Gastrocnemius medialis (tissue), 4 donors: ENCODE data around the gene C2orf92. TPM values are rescaled to one million over a fixed set of nuclear protein-coding genes. Genes with fewer than 3 reads are reported as not detected.
"Not testable (repeated sequence)": the region's sequence is repeated elsewhere in the genome, so short reads cannot be mapped to it uniquely, and the experiment has no call there.

ENCODE experiments used
- ATAC-seq, 2 donors: fragments of 150-250 bp; one replicate each; pipeline ENCODE4 v1.9.1; 2016
- DNase-seq, 2 donors: peaks; one replicate each; pipeline ENCODE4 v3.0.0-alpha.2; 2019
- H3K27ac ChIP-seq, 4 donors: fragments of 200-600 bp; sonication (generic); 1 replicate in 1 of 4; 2 replicates in 3 of 4; pipeline ENCODE4 v1.5.1; 2016 to 2018; ENCODE audit warnings: mild to moderate bottlenecking in 2 of 4, moderate library complexity in 1 of 4
- H3K27me3 ChIP-seq, 3 donors: fragments of 200-600 bp; sonication (generic) in 2 of 3; 1 replicate in 1 of 3; 2 replicates in 2 of 3; pipeline versions ENCODE4 v1.5.1 to v1.6.0; 2016 to 2019; ENCODE audit warnings: mild to moderate bottlenecking in 1 of 3, moderate library complexity in 1 of 3
- H3K36me3 ChIP-seq, 2 donors: fragments of 200-600 bp; sonication (generic) in 1 of 2; one replicate each; pipeline ENCODE4 v1.5.1; 2017 to 2018
- H3K4me1 ChIP-seq, 2 donors: fragments of 200-600 bp; sonication (generic) in 1 of 2; one replicate each; pipeline ENCODE4 v1.5.1; 2016 to 2017; ENCODE audit warnings: mild to moderate bottlenecking in 2 of 2
- H3K4me3 ChIP-seq, 4 donors: fragments of 200-600 bp; sonication (generic) in 3 of 4; 1 replicate in 1 of 4; 2 replicates in 3 of 4; pipeline ENCODE4 v1.5.1; 2016 to 2019; ENCODE audit warnings: mild to moderate bottlenecking in 2 of 4
- H3K9me3 ChIP-seq, 3 donors: fragments of 200-600 bp; sonication (generic) in 2 of 3; 1 replicate in 1 of 3; 2 replicates in 2 of 3; pipeline ENCODE4 v1.5.1; 2016 to 2019
- CTCF ChIP-seq, 5 experiments: fragments of 450-650 bp in 3 of 5; fragments of 200-600 bp in 2 of 5; sonication (generic) in 2 of 5; IDR thresholded peaks in 4 of 5; conservative IDR thresholded peaks in 1 of 5; 1 replicate in 4 of 5; 2 replicates in 1 of 5; pipeline ENCODE4 v1.5.1; 2016 to 2019; ENCODE audit warnings: antibody characterized with exemption in 5 of 5, mild to moderate bottlenecking in 3 of 5, moderate library complexity in 3 of 5
- POLR2A ChIP-seq, 2 donors: fragments of 450-650 bp; IDR thresholded peaks; one replicate each; pipeline ENCODE4 v1.6.1; 2017; ENCODE audit warnings: antibody characterized with exemption in 2 of 2, mild to moderate bottlenecking in 2 of 2, moderate library complexity in 2 of 2
- in situ Hi-C, 4 donors: fragments of 200-750 bp; cut with MboI; loops; one replicate each; pipeline versions ENCODE4 v1.15.0 to v1.8.0; 2017; ENCODE audit warnings: low sequenced_read_pairs in 4 of 4
- intact Hi-C: fragments of 100-400 bp; cut with DNase I; formaldehyde crosslinking; loops from one replicate; pipeline ENCODE4 v1.15.1; 2023; ENCODE audit warnings: low total_unique reads
- total RNA-seq, 4 donors: library from RNA; depleted of rRNA; stranded (reverse); fragments of >200 nt; gene quantifications; one replicate each; pipeline versions ENCODE4 v1.1.0 to v1.2.3, GENCODE V29; 2016

C2orf92 gene
- total RNA-seq, 4 donors from 2014 or later: 0.85 to 4.2 TPM; not detected in 2

- peaks cover 0 to 9% of the 10 kb centered on the region in 2 donors for H3K36me3 ChIP-seq
- in situ Hi-C loops: loop anchor here in 2 of 4 donors (10.0 to 25.0 kb wide), 2 partner anchors 1613 to 1616 kb away; no protein-coding TSS in a partner anchor
- no peak for DNase-seq
- no peak for ATAC-seq
- no peak for TF ChIP-seq CTCF (IDR thresholded peaks at IDR 0.05 in 4 of 5, conservative IDR thresholded peaks at IDR 0.05 in 1 of 5)
- TF ChIP-seq POLR2A (IDR thresholded peaks at IDR 0.05): no peak
- no peaks in the 10 kb centered on the region for H3K4me1 ChIP-seq
- H3K27ac ChIP-seq: no peak overlapping the region
- H3K9me3 ChIP-seq: no peaks in the 10 kb centered on the region
- intact Hi-C loops: no loop called here
- H3K4me3 ChIP-seq: no peak overlapping the region
- H3K27me3 ChIP-seq: no peaks in the 10 kb centered on the region
Observed at GRCh38 chr2:97678298-97678697, 8.8 kb downstream of the C2orf92 start.

- H3K36me3 ChIP-seq, H3K27ac ChIP-seq, H3K4me1 ChIP-seq, H3K4me3 ChIP-seq, intact Hi-C loops, DNase-seq, ATAC-seq, H3K9me3 ChIP-seq, H3K27me3 ChIP-seq: not testable (repeated sequence)
- in situ Hi-C loops: loop anchor here in 1 of 4 donors (25.0 kb wide), 1 partner anchor 1625 kb away; no protein-coding TSS in a partner anchor
Observed at GRCh38 chr2:97687235-97687634, 17.7 kb downstream of the C2orf92 start.

- intact Hi-C loops (no loop called here), in situ Hi-C loops (loop anchor here in 1 of 4 donors (25.0 kb wide), 1 partner anchor 1626 kb away; no protein-coding TSS in a partner anchor)
- ATAC-seq (no peak), DNase-seq (no peak)
- H3K4me3 ChIP-seq: no peak overlapping the region
- no peaks in the 10 kb centered on the region for H3K27me3 ChIP-seq
- H3K27ac ChIP-seq: no peak overlapping the region
- TF ChIP-seq CTCF (IDR thresholded peaks at IDR 0.05 in 4 of 5, conservative IDR thresholded peaks at IDR 0.05 in 1 of 5) (no peak), POLR2A (IDR thresholded peaks at IDR 0.05) (no peak)
- no peaks in the 10 kb centered on the region for H3K36me3 ChIP-seq
- H3K9me3 ChIP-seq: no peaks in the 10 kb centered on the region
- H3K4me1 ChIP-seq: no peaks in the 10 kb centered on the region
Observed at GRCh38 chr2:97688062-97688827, 18.7 kb downstream of the C2orf92 start.

GRCh38 chr2:97691166-97691565, 21.7 kb downstream of the C2orf92 start:
- ATAC-seq (no peak), DNase-seq (no peak)
- Histone ChIP-seq H3K27me3 (no peaks in the 10 kb centered on the region), H3K4me3 (no peak overlapping the region), H3K9me3 (no peaks in the 10 kb centered on the region), H3K36me3 (no peaks in the 10 kb centered on the region), H3K27ac (no peak overlapping the region), H3K4me1 (no peaks in the 10 kb centered on the region)
- TF ChIP-seq POLR2A (IDR thresholded peaks at IDR 0.05) (no peak), CTCF (IDR thresholded peaks at IDR 0.05 in 4 of 5, conservative IDR thresholded peaks at IDR 0.05 in 1 of 5) (no peak)
- in situ Hi-C loops: loop anchor here in 2 of 4 donors (10.0 to 25.0 kb wide), 2 partner anchors 96 to 1629 kb away; no protein-coding TSS in a partner anchor
- intact Hi-C loops: no loop called here

GRCh38 chr2:97693476-97693875, 24.0 kb downstream of the C2orf92 start:
- ATAC-seq (peak in 1 of 2 donors; percentile 53), DNase-seq (peak in 1 of 2 donors; percentile 21)
- in situ Hi-C loops: loop anchor here in 2 of 4 donors (10.0 to 25.0 kb wide), 2 partner anchors 99 to 1631 kb away; no protein-coding TSS in a partner anchor
- no peaks in the 10 kb centered on the region for H3K36me3 ChIP-seq
- H3K4me1 ChIP-seq: no peaks in the 10 kb centered on the region
- H3K27ac ChIP-seq: no peak overlapping the region
- H3K27me3 ChIP-seq: no peaks in the 10 kb centered on the region
- intact Hi-C loops: no loop called here
- TF ChIP-seq POLR2A (IDR thresholded peaks at IDR 0.05): no peak
- no peak for TF ChIP-seq CTCF (IDR thresholded peaks at IDR 0.05 in 4 of 5, conservative IDR thresholded peaks at IDR 0.05 in 1 of 5)
- no peak overlapping the region for H3K4me3 ChIP-seq
- H3K9me3 ChIP-seq: no peaks in the 10 kb centered on the region
